Erythroblast (primary cell): ENCODE measurements around the gene TRIM38.

Experiments used
- GATA1 ChIP-seq: IDR thresholded peaks from 2 replicates; pipeline ENCODE4 v1.6.1; 2011; ENCODE audit warnings: low read depth, mild to moderate bottlenecking, control low read depth, low read length, moderate library complexity
- POLR2A ChIP-seq: IDR thresholded peaks from 2 replicates; pipeline ENCODE4 v1.6.1; 2011; ENCODE audit warnings: mild to moderate bottlenecking, low read length

GRCh38 chr6:25962149-25963127, at the start of gene TRIM38:
- TF ChIP-seq POLR2A = peak; percentile 92
- TF ChIP-seq GATA1 = no peak
